Coronary artery (tissue), 2 donors: ENCODE measurements around the gene LOXHD1.

Experiments used
- DNase-seq: peaks from one replicate; pipeline ENCODE4 v3.0.0-alpha.2; 2017; ENCODE audit warnings: low spot score
- H3K27ac ChIP-seq, 2 donors: fragments of 200-600 bp; sonication (generic); one replicate each; pipeline ENCODE4 v1.5.1; 2016 to 2019
- H3K4me3 ChIP-seq: fragments of 200-600 bp; sonication (generic); 2 replicates; pipeline ENCODE4 v1.5.1; 2016; ENCODE audit warnings: mild to moderate bottlenecking, moderate library complexity
- CTCF ChIP-seq: fragments of 200-600 bp; sonication (generic); IDR thresholded peaks from one replicate; pipeline ENCODE4 v1.5.1; 2019; ENCODE audit warnings: antibody characterized with exemption

The LOXHD1 gene

GRCh38 chr18:46482831-46483230, 174.2 kb downstream of the LOXHD1 start:
- no peak overlapping the region for H3K27ac ChIP-seq
- no peak for DNase-seq
- TF ChIP-seq CTCF: no peak
- no peak overlapping the region for H3K4me3 ChIP-seq

GRCh38 chr18:46481847-46482245, 175.2 kb downstream of the LOXHD1 start:
- H3K4me3 ChIP-seq: no peak overlapping the region
- DNase-seq: no peak
- no peak for TF ChIP-seq CTCF
- no peak overlapping the region for H3K27ac ChIP-seq

GRCh38 chr18:46481048-46481846, 175.8 kb downstream of the LOXHD1 start:
- H3K4me3 ChIP-seq: no peak overlapping the region
- DNase-seq: no peak
- TF ChIP-seq CTCF: peak; percentile 66

GRCh38 chr18:46480226-46480625, 176.8 kb downstream of the LOXHD1 start:
- Histone ChIP-seq H3K27ac (no peak overlapping the region), H3K4me3 (no peak overlapping the region)
- no peak for TF ChIP-seq CTCF
- DNase-seq: no peak

More at GRCh38 chr18:46481048-46481846, 175.8 kb downstream of the LOXHD1 start:
- no peak overlapping the region for H3K27ac ChIP-seq

GRCh38 chr18:46478796-46479195, 178.2 kb downstream of the LOXHD1 start:
- no peak for DNase-seq
- H3K27ac ChIP-seq: no peak overlapping the region
- TF ChIP-seq CTCF: no peak
- H3K4me3 ChIP-seq: no peak overlapping the region

- no peak for TF ChIP-seq CTCF
- no peak for DNase-seq
- H3K4me3 ChIP-seq: no peak overlapping the region
- no peak overlapping the region for H3K27ac ChIP-seq
These were observed 179.5 kb downstream of the LOXHD1 start for GRCh38 chr18:46477425-46478011.

- Histone ChIP-seq H3K4me3 (no peak overlapping the region), H3K27ac (no peak overlapping the region)
- DNase-seq: no peak
- TF ChIP-seq CTCF: no peak
These were observed 181.6 kb downstream of the LOXHD1 start for GRCh38 chr18:46475390-46475752.
